Tibial artery (tissue), 4 donors: ENCODE results near the gene SHROOM3.
A peak's percentile ranks its signal among the peaks of the same experiment; 100 is the strongest.

Source experiments
- DNase-seq, 2 donors: peaks; one replicate each; pipeline ENCODE4 v3.0.0-alpha.2; 2019
- H3K27ac ChIP-seq, 2 donors: fragments of 200-600 bp; sonication (generic) in 1 of 2; 1 replicate in 1 of 2; 2 replicates in 1 of 2; pipeline ENCODE4 v1.5.1; 2018 to 2019; ENCODE audit warnings: mild to moderate bottlenecking in 1 of 2
- H3K27me3 ChIP-seq, 2 donors: fragments of 200-600 bp; sonication (generic) in 1 of 2; one replicate each; pipeline versions ENCODE4 v1.5.1 to v1.6.0; 2016 to 2019
- H3K36me3 ChIP-seq, 3 donors: fragments of 200-600 bp; sonication (generic) in 2 of 3; one replicate each; pipeline ENCODE4 v1.5.1; 2016 to 2019; ENCODE audit warnings: mild to moderate bottlenecking in 2 of 3
- H3K4me1 ChIP-seq, 4 donors: fragments of 200-600 bp; sonication (generic) in 2 of 4; 1 replicate in 3 of 4; 2 replicates in 1 of 4; pipeline ENCODE4 v1.5.1; 2016 to 2019
- H3K4me3 ChIP-seq, 2 donors: fragments of 200-600 bp; sonication (generic) in 1 of 2; 1 replicate in 1 of 2; 2 replicates in 1 of 2; pipeline ENCODE4 v1.5.1; 2018 to 2019; ENCODE audit warnings: mild to moderate bottlenecking in 2 of 2
- H3K9me3 ChIP-seq, 3 donors: fragments of 200-600 bp; sonication (generic) in 1 of 3; one replicate each; pipeline ENCODE4 v1.5.1; 2016 to 2019
- intact Hi-C: fragments of 100-400 bp; cut with DNase I; formaldehyde crosslinking; loops from one replicate; pipeline ENCODE4 v1.15.0; 2023; ENCODE audit warnings: low total_unique reads
- TF ChIP-seq, protein P1 (sequence below), 2 experiments: fragments of 200-600 bp in 1 of 2; fragments of 450-650 bp in 1 of 2; IDR thresholded peaks; one replicate each; pipeline ENCODE4 v1.5.1; 2017 to 2019; ENCODE audit warnings: antibody characterized with exemption in 2 of 2, mild to moderate bottlenecking in 1 of 2, moderate library complexity in 1 of 2

Gene SHROOM3

GRCh38 chr4:76600447-76600846, 165.4 kb downstream of the SHROOM3 start:
- no peaks in the 10 kb centered on the region for H3K36me3 ChIP-seq
- no peak for DNase-seq
- TF ChIP-seq, protein P1, sequence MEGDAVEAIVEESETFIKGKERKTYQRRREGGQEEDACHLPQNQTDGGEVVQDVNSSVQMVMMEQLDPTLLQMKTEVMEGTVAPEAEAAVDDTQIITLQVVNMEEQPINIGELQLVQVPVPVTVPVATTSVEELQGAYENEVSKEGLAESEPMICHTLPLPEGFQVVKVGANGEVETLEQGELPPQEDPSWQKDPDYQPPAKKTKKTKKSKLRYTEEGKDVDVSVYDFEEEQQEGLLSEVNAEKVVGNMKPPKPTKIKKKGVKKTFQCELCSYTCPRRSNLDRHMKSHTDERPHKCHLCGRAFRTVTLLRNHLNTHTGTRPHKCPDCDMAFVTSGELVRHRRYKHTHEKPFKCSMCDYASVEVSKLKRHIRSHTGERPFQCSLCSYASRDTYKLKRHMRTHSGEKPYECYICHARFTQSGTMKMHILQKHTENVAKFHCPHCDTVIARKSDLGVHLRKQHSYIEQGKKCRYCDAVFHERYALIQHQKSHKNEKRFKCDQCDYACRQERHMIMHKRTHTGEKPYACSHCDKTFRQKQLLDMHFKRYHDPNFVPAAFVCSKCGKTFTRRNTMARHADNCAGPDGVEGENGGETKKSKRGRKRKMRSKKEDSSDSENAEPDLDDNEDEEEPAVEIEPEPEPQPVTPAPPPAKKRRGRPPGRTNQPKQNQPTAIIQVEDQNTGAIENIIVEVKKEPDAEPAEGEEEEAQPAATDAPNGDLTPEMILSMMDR (IDR thresholded peaks at IDR 0.05): no peak
- H3K27ac ChIP-seq: peak overlapping the region; percentile 58 to 84
- H3K9me3 ChIP-seq: no peaks in the 10 kb centered on the region
- peaks cover 0 to 87% (median 50%) of the 10 kb centered on the region in 4 donors for H3K4me1 ChIP-seq
- intact Hi-C loops: no loop called here
- no peak overlapping the region for H3K4me3 ChIP-seq
- H3K27me3 ChIP-seq: no peaks in the 10 kb centered on the region

GRCh38 chr4:76601791-76602190, 166.8 kb downstream of the SHROOM3 start:
- DNase-seq: no peak
- H3K4me3 ChIP-seq: no peak overlapping the region
- H3K4me1 ChIP-seq: peaks cover 0 to 88% (median 55%) of the 10 kb centered on the region in 4 donors
- H3K27ac ChIP-seq: peak overlapping the region; percentile 58 to 84
- H3K36me3 ChIP-seq: no peaks in the 10 kb centered on the region
- TF ChIP-seq, protein P1 (IDR thresholded peaks at IDR 0.05): no peak
- intact Hi-C loops: no loop called here
- H3K9me3 ChIP-seq: no peaks in the 10 kb centered on the region
- H3K27me3 ChIP-seq: no peaks in the 10 kb centered on the region

DNA sequence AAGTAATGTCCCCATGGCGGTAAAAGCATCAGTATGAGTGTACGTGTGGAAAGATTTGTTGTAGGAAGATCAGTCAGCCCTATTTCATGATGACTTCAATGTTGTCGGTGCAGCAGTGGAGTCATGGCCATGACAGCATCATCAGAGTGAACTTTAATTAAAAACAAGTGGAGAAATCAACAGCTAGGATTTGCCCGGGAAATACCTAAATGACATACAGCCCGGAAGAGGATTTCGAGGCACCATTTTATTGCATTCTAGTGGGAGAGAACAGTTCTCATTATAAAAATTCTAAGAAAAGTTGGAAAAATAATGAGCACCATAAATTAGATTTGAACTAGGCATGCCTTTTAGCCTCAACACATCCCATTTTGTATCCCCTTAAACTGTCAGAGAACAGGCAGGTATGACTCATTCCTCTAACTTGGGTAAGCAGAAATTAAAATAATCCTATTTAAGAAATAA, 170.1 kb downstream of the SHROOM3 start:
- TF ChIP-seq, protein P1 (IDR thresholded peaks at IDR 0.05): no peak
- peak overlapping the region; percentile 57 to 84 for H3K27ac ChIP-seq
- DNase-seq: no peak
- H3K4me3 ChIP-seq: no peak overlapping the region
- H3K36me3 ChIP-seq: no peaks in the 10 kb centered on the region
- no peaks in the 10 kb centered on the region for H3K9me3 ChIP-seq
- intact Hi-C loops: no loop called here
- H3K4me1 ChIP-seq: peaks cover 0 to 97% (median 70%) of the 10 kb centered on the region in 4 donors
- no peaks in the 10 kb centered on the region for H3K27me3 ChIP-seq

- intact Hi-C loops: no loop called here
- no peaks in the 10 kb centered on the region for H3K36me3 ChIP-seq
- no peak for DNase-seq
- H3K27me3 ChIP-seq: no peaks in the 10 kb centered on the region
- peak overlapping the region; percentile 57 to 84 for H3K27ac ChIP-seq
- peaks cover 0 to 97% (median 66%) of the 10 kb centered on the region in 4 donors for H3K4me1 ChIP-seq
- no peaks in the 10 kb centered on the region for H3K9me3 ChIP-seq
- no peak overlapping the region for H3K4me3 ChIP-seq
- TF ChIP-seq, protein P1 (IDR thresholded peaks at IDR 0.05): no peak
Measured at GRCh38 chr4:76606645-76607265, 171.7 kb downstream of the SHROOM3 start.

- TF ChIP-seq, protein P1 (IDR thresholded peaks at IDR 0.05): no peak
- Histone ChIP-seq H3K4me1 (peaks cover 0 to 97% (median 69%) of the 10 kb centered on the region in 4 donors), H3K27ac (peak overlapping the region; percentile 57 to 84), H3K36me3 (no peaks in the 10 kb centered on the region), H3K4me3 (no peak overlapping the region), H3K27me3 (no peaks in the 10 kb centered on the region), H3K9me3 (no peaks in the 10 kb centered on the region)
- no peak for DNase-seq
- intact Hi-C loops: no loop called here
Measured at GRCh38 chr4:76607266-76607799, 172.3 kb downstream of the SHROOM3 start.
